GM10266 (cell line): ENCODE measurements around the gene CST6.
"Not testable (repeated sequence)": the region's sequence is repeated elsewhere in the genome, so short reads cannot be mapped to it uniquely, and the experiment has no call there.

Source experiments
- DNase-seq: peaks from one replicate; pipeline ENCODE4 v3.0.0; 2012; ENCODE audit errors: extremely low spot score
- TF ChIP-seq, protein P1 (sequence below): IDR thresholded peaks from 2 replicates; pipeline ENCODE4 v1.5.1; 2012; ENCODE audit warnings: mild to moderate bottlenecking, low read depth; ENCODE audit not compliant: control insufficient read depth, insufficient read depth; ENCODE audit errors: missing control alignments

The CST6 gene

DNA sequence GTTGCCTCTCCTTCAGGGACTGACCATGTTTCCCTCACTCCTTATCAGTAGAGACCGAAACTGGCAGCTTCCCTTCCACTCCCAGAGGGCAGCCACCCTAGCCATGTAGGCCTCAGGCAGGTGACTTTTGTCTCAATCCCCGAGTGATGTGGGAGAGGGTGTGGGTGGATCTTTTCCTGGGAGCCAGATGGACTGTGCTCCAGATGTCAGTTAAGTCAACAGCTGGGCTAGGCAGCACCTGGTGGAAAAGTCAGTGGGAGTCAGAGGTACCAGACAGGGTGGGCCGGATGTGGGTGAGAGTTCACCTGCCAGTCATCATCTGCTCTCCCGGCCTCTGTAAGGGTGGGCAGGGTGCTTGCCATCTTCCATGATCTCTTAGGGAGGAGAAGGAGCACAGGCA is 7.6 kb upstream of the CST6 start:
- TF ChIP-seq, protein P1, sequence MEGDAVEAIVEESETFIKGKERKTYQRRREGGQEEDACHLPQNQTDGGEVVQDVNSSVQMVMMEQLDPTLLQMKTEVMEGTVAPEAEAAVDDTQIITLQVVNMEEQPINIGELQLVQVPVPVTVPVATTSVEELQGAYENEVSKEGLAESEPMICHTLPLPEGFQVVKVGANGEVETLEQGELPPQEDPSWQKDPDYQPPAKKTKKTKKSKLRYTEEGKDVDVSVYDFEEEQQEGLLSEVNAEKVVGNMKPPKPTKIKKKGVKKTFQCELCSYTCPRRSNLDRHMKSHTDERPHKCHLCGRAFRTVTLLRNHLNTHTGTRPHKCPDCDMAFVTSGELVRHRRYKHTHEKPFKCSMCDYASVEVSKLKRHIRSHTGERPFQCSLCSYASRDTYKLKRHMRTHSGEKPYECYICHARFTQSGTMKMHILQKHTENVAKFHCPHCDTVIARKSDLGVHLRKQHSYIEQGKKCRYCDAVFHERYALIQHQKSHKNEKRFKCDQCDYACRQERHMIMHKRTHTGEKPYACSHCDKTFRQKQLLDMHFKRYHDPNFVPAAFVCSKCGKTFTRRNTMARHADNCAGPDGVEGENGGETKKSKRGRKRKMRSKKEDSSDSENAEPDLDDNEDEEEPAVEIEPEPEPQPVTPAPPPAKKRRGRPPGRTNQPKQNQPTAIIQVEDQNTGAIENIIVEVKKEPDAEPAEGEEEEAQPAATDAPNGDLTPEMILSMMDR = no peak

DNA sequence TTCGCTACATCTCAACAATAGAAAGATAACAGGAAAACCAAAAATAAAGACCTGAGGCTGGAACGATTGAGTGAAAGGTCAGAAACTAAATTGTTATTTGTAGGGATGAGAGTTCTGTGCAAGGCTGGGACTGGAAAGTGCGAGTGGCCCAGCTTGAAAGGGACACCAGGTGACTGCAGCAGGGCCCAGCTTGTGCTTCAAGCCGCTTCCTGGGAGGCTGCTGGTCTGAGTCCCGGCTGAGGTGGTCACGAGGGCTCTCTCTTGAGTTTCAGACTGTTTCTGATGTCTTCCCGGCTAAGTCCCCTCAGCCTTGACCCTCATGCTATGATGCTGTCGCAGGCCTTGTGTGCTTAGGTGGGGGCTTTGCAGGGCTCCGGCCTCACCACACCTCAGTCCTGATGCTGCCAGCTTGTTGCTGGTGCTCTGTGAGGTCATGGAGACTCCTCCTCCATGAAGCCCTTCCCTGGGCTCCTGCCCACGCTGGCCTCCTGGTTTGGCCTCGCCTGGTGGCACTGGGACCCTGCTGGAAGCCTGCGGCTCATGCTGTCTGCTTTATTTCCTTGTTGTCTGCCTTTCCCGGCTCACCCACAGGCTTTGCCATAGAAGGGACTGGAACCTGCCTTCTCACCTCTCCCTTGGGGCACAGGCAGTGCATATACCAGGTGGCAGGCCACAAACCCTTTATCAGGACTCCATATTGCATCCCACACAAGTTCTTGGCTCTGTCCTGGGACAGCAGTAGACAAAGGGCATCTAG is 5.5 kb upstream of the CST6 start:
- TF ChIP-seq, protein P1 = no peak
- no peak for DNase-seq

More for the DNA sequence above, 7.6 kb upstream of the CST6 start:
- no peak for DNase-seq

DNA sequence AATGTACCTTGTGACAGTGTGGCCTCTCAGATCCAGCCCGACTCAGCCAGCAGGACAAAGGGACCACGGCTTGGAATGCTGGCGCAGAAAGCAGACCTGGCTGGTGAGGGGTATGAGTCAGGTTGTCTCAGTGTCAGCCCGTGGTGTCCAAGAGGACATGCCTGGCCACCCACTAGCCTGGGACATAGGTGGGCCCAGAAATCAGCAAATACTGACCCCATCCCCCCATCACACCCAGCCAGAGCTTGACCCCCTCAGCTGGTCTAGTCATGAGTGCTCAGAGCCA is 5.0 kb upstream of the CST6 start:
- no peak for DNase-seq
- TF ChIP-seq, protein P1 = no peak

DNA sequence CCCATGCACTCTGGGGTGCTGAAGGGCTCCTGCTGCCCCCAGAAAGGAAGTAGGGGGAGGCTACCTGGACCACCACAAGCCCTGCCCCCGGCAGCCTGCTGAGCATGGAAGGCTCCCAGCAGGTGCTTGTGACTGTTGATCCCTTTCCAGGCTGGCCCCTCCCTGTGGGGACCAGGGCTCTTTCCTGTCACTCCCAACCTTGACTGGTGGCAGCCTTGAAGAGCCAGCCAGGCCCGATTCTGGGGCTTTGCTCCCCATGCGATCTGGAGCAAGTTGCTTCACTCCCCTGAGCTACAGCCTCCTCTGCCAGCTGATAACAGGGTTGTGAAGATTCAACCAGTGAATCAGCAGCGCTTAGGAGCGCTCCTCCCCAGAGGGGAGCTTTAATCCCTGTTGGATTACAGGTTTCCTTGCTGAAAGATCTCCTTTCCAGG is 4.6 kb upstream of the CST6 start:
- TF ChIP-seq, protein P1 = no peak

DNA sequence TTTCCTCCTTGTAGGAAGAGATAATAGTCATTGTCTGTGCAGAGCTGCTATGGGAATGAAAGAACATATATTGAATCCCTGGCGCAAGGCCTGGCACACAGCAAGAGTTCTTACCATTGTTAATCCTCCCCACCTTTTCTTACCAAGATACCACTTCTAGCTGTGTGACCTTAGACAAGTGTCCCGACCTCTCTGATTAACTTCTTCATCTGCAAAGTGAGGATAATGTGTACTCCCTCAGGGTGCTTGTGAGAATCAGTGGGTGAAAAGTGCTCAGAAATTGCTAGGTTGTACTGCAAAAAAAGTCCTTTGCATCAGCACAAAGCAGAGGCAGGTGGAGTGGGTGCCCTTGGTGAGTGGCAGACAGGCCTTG is 3.7 kb upstream of the CST6 start:
- TF ChIP-seq, protein P1 = no peak
- no peak for DNase-seq

More for the DNA sequence above, 4.6 kb upstream of the CST6 start:
- no peak for DNase-seq

DNA sequence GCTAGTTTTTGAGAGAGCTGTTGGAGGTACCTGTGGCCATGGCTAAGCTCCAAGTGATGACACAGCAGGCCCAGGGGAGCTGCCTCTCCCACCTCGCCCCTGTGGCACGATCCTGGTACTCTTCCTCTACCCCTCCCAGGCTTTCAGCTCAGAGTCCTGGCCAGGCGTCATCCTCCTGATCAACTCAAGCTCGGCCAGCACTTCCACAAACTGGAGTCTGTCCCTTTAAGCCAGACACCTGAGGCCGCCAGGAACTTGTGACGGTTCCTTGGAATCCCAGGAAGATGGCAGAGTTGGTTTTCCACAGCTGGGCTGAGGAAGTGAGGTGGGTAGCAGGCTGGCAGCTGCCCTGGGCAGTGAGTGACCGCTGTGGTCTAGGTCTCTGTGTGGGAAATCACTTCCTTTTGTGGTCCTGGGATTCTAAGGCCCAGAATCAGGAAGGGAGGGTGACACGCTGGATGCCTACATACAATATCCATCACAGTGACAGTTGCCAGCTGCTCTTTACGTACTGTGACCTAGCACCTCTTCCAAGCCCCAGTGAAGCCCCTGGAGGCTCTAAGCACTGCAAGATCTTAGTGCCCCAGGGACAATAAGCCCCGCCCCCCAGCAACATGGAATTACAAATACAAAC is 3.2 kb upstream of the CST6 start:
- DNase-seq = no peak
- TF ChIP-seq, protein P1 = no peak

DNA sequence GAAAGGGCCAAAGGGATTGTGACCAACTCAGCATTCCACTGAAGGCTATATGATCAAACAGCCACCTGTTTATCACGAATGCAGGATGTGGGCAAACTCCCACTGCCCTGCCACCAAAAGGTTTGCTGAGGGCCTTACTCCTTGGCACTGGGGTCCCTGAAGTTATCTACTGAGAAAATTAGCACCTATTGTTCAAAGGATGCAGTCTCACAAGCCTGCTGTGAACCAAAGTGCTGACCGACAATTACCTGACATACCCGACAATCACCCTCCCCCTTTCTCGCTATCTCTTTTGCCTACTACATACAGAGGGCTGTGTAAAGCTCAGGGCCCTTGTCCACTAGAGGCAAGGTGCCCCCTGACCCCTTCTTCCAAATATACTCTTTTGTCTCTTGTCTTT is 1.8 kb upstream of the CST6 start:
- not testable (repeated sequence) for DNase-seq
